ENCODE results near the gene EPM2AIP1. TPM values are rescaled to one million over a fixed set of nuclear protein-coding genes. Genes with fewer than 3 reads are reported as not detected.
"Not testable (repeated sequence)": the region's sequence is repeated elsewhere in the genome, so short reads cannot be mapped to it uniquely, and the experiment has no call there.

Gene EPM2AIP1
- total and polyA plus RNA-seq, 2 experiments from 2014 or later = 30.7 to 34.8 TPM

- H3K9me3 ChIP-seq (ENCODE audit: low read depth) = no peaks in the 10 kb centered on the region
- H3K4me1 ChIP-seq (ENCODE audit: low read depth) = peaks cover 16% of the 10 kb centered on the region
- peak overlapping the region; percentile 68 for H3K27ac ChIP-seq
- H3K36me3 ChIP-seq = no peaks in the 10 kb centered on the region
- TF ChIP-seq CTCF (IDR thresholded peaks at IDR 0.05; ENCODE audit: low read depth, low read length) = no peak
- H3K27me3 ChIP-seq = no peaks in the 10 kb centered on the region
- H3K4me3 ChIP-seq = no peak overlapping the region
- DNase-seq (ENCODE audit: low read depth in 1 of 2, low spot score in 1 of 2) = no peak
Observed at GRCh38 chr3:36965440-36965839, 27.5 kb downstream of the EPM2AIP1 start.

DNA sequence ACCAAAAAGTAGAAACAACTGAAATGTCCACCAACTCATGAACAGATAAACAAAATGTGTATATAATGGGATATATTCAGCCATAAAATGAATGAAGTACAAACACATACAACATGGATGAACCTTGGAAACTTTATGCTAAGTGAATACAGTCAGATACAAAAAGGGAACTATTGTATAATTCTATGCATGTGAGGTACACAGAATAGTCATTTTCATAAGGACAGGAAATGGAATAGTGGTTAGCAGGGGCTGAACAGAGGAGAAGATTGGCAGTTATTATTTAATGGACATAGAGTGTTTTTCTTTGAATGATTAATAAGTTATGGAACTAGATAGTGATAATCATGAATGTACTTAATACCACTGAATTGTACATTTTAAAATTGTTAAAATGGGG is 28.1 kb downstream of the EPM2AIP1 start:
- Histone ChIP-seq H3K36me3 (no peaks in the 10 kb centered on the region), H3K27ac (peak overlapping the region; percentile 68), H3K9me3 (ENCODE audit: low read depth) (no peaks in the 10 kb centered on the region), H3K4me1 (ENCODE audit: low read depth) (peaks cover 10% of the 10 kb centered on the region), H3K27me3 (no peaks in the 10 kb centered on the region), H3K4me3 (no peak overlapping the region)
- TF ChIP-seq CTCF (IDR thresholded peaks at IDR 0.05; ENCODE audit: low read depth, low read length) = no peak
- no peak for DNase-seq (ENCODE audit: low read depth in 1 of 2, low spot score in 1 of 2)

GRCh38 chr3:36964331-36964730 is 28.6 kb downstream of the EPM2AIP1 start:
- DNase-seq (ENCODE audit: low read depth in 1 of 2, low spot score in 1 of 2) = no peak

DNA sequence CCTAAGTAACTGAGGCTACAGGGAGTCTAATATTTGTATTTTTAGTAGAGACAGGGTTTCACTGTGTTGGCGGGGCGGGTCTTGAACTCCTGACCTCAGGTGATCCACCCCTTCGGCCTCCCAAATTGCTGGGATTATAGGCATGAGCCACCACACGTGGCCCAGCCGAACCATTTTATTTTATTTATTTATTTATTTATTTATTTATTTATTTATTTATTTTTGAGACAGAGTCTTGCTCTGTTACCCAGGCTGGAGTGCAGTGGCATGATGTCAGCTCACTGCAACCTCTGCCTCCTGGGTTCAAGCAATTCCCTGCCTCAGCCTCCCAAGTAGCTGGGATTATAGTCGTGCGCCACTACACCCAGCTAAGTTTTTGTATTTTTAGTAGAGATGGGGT is 29.9 kb downstream of the EPM2AIP1 start:
- H3K4me3 ChIP-seq; H3K9me3 ChIP-seq (ENCODE audit: low read depth); H3K4me1 ChIP-seq (ENCODE audit: low read depth); H3K27ac ChIP-seq; DNase-seq (ENCODE audit: low read depth in 1 of 2, low spot score in 1 of 2); H3K36me3 ChIP-seq; H3K27me3 ChIP-seq: not testable (repeated sequence)

More at GRCh38 chr3:36964331-36964730, 28.6 kb downstream of the EPM2AIP1 start:
- Histone ChIP-seq H3K36me3 (no peaks in the 10 kb centered on the region), H3K9me3 (ENCODE audit: low read depth) (no peaks in the 10 kb centered on the region), H3K4me3 (no peak overlapping the region), H3K4me1 (ENCODE audit: low read depth) (peaks cover 9% of the 10 kb centered on the region), H3K27ac (no peak overlapping the region), H3K27me3 (no peaks in the 10 kb centered on the region)
- TF ChIP-seq CTCF (IDR thresholded peaks at IDR 0.05; ENCODE audit: low read depth, low read length) = no peak

- TF ChIP-seq CTCF (IDR thresholded peaks at IDR 0.05; ENCODE audit: low read depth, low read length) = no peak
- DNase-seq (ENCODE audit: low read depth in 1 of 2, low spot score in 1 of 2) = no peak
- H3K27me3 ChIP-seq = no peaks in the 10 kb centered on the region
- no peak overlapping the region for H3K27ac ChIP-seq
- H3K36me3 ChIP-seq = no peaks in the 10 kb centered on the region
- peaks cover 15% of the 10 kb centered on the region for H3K4me1 ChIP-seq (ENCODE audit: low read depth)
- H3K4me3 ChIP-seq = no peak overlapping the region
- no peaks in the 10 kb centered on the region for H3K9me3 ChIP-seq (ENCODE audit: low read depth)
Observed at GRCh38 chr3:36960502-36960901, 32.4 kb downstream of the EPM2AIP1 start.

GRCh38 chr3:36959821-36960220 is 33.1 kb downstream of the EPM2AIP1 start:
- DNase-seq (ENCODE audit: low read depth in 1 of 2, low spot score in 1 of 2) = no peak
- H3K4me3 ChIP-seq = no peak overlapping the region

More at GRCh38 chr3:36959821-36960220, 33.1 kb downstream of the EPM2AIP1 start:
- Histone ChIP-seq H3K27me3 (no peaks in the 10 kb centered on the region), H3K27ac (no peak overlapping the region), H3K4me1 (ENCODE audit: low read depth) (peaks cover 15% of the 10 kb centered on the region), H3K36me3 (no peaks in the 10 kb centered on the region), H3K9me3 (ENCODE audit: low read depth) (no peaks in the 10 kb centered on the region)
- no peak for TF ChIP-seq CTCF (IDR thresholded peaks at IDR 0.05; ENCODE audit: low read depth, low read length)
